ENCODE measurements around the gene PODNL1. TPM values are rescaled to one million over a fixed set of nuclear protein-coding genes. Genes with fewer than 3 reads are reported as not detected.

PODNL1 gene
- total RNA-seq, 6 experiments from 2014 or later: 10.1 to 13.7 (median 12.2) TPM

- Mint-ChIP-seq H3K4me1 (ENCODE audit: low read depth) (no peaks in the 10 kb centered on the region), H3K4me3 (no peak overlapping the region), H3K27me3 (ENCODE audit: insufficient read depth) (no peaks in the 10 kb centered on the region; the same call in none of the 2 replicates), H3K36me3 (ENCODE audit: low read depth) (peaks cover 39% of the 10 kb centered on the region), H3K27ac (peak overlapping the region; percentile 66), H3K9me3 (peaks cover 5% of the 10 kb centered on the region; the same call in 1 of the 2 replicates)
- no peak for TF ChIP-seq CTCF (IDR thresholded peaks at IDR 0.05)
- peak; percentile 28 for DNase-seq
Observed at GRCh38 chr19:13920940-13921747, 17.1 kb downstream of the PODNL1 start.

DNA sequence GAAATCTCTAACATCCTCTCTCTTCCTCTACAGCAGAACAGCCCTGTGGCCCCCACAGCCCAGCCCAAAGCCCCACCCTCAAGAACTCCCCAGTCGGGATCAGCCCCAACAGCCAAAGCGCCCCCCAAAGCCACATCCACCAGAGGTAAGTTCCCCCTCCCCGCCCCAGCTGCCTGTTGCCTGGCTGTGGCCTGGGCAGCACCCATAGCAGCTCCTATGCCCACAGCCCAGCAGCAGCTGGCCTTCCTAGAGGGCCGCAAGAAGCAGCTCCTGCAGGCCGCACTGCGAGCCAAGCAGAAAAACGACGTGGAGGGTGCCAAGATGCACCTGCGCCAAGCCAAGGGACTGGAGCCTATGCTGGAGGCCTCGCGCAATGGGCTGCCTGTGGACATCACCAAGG, 17.7 kb downstream of the PODNL1 start:
- DNase-seq: no peak
- Mint-ChIP-seq H3K27me3 (ENCODE audit: insufficient read depth) (no peaks in the 10 kb centered on the region; the same call in none of the 2 replicates), H3K36me3 (ENCODE audit: low read depth) (peaks cover 39% of the 10 kb centered on the region), H3K9me3 (peaks cover 5% of the 10 kb centered on the region; the same call in 1 of the 2 replicates), H3K4me1 (ENCODE audit: low read depth) (no peaks in the 10 kb centered on the region), H3K4me3 (no peak overlapping the region), H3K27ac (no peak overlapping the region)
- no peak for TF ChIP-seq CTCF (IDR thresholded peaks at IDR 0.05)

- no peak overlapping the region for H3K27ac Mint-ChIP-seq
- H3K9me3 Mint-ChIP-seq: peaks cover 5% of the 10 kb centered on the region; the same call in 1 of the 2 replicates
- no peak overlapping the region for H3K4me3 Mint-ChIP-seq
- no peaks in the 10 kb centered on the region for H3K4me1 Mint-ChIP-seq (ENCODE audit: low read depth)
- DNase-seq: no peak
- H3K27me3 Mint-ChIP-seq (ENCODE audit: insufficient read depth): no peaks in the 10 kb centered on the region; the same call in 1 of the 2 replicates
- TF ChIP-seq CTCF (IDR thresholded peaks at IDR 0.05): no peak
- peaks cover 31% of the 10 kb centered on the region for H3K36me3 Mint-ChIP-seq (ENCODE audit: low read depth)
Observed at GRCh38 chr19:13918726-13919411, 19.3 kb downstream of the PODNL1 start.

- H3K4me1 Mint-ChIP-seq (ENCODE audit: low read depth): no peaks in the 10 kb centered on the region
- peaks cover 5% of the 10 kb centered on the region; the same call in 1 of the 2 replicates for H3K9me3 Mint-ChIP-seq
- H3K27me3 Mint-ChIP-seq (ENCODE audit: insufficient read depth): no peaks in the 10 kb centered on the region; the same call in 1 of the 2 replicates
- H3K27ac Mint-ChIP-seq: no peak overlapping the region
- peaks cover 26% of the 10 kb centered on the region for H3K36me3 Mint-ChIP-seq (ENCODE audit: low read depth)
- TF ChIP-seq CTCF (IDR thresholded peaks at IDR 0.05): no peak
- no peak overlapping the region for H3K4me3 Mint-ChIP-seq
- DNase-seq: no peak
Observed at GRCh38 chr19:13917888-13918406, 20.3 kb downstream of the PODNL1 start.

GRCh38 chr19:13914777-13915176, 23.4 kb downstream of the PODNL1 start:
- Mint-ChIP-seq H3K9me3 (no peaks in the 10 kb centered on the region), H3K27ac (no peak overlapping the region), H3K27me3 (ENCODE audit: insufficient read depth) (no peaks in the 10 kb centered on the region), H3K4me3 (no peak overlapping the region), H3K36me3 (ENCODE audit: low read depth) (peaks cover 5% of the 10 kb centered on the region; the same call in 1 of the 2 replicates), H3K4me1 (ENCODE audit: low read depth) (no peaks in the 10 kb centered on the region)
- DNase-seq: no peak
- TF ChIP-seq CTCF (IDR thresholded peaks at IDR 0.05): no peak

Measured in HFFc6 (cell line).